GM12865 (cell line): ENCODE data around the gene HNRNPC.
"Not testable (repeated sequence)": the region's sequence is repeated elsewhere in the genome, so short reads cannot be mapped to it uniquely, and the experiment has no call there.

Experiments used
- DNase-seq: peaks from one replicate; pipeline ENCODE4 v3.0.0; 2010; ENCODE audit warnings: low read depth
- H3K4me3 ChIP-seq: 2 replicates; pipeline ENCODE4 v1.5.1; 2011; ENCODE audit warnings: mild to moderate bottlenecking, low read depth, low read length, control low read depth
- CTCF ChIP-seq: IDR thresholded peaks from 2 replicates; pipeline ENCODE4 v1.5.1; 2011; ENCODE audit warnings: low read length, control low read depth, low read depth, inconsistent platforms; ENCODE audit not compliant: insufficient read depth; ENCODE audit errors: missing control alignments

The HNRNPC gene

GRCh38 chr14:21261824-21262223, 7.4 kb downstream of the HNRNPC start:
- DNase-seq, result no peak
- TF ChIP-seq CTCF, result no peak
- H3K4me3 ChIP-seq, result no peak overlapping the region; the same call in 1 of the 2 replicates

- H3K4me3 ChIP-seq, result no peak overlapping the region
- DNase-seq, result no peak
- no peak for TF ChIP-seq CTCF
These were observed 10.1 kb downstream of the HNRNPC start for GRCh38 chr14:21258889-21259787.

GRCh38 chr14:21258005-21258888, 11.0 kb downstream of the HNRNPC start:
- H3K4me3 ChIP-seq, result no peak overlapping the region
- DNase-seq, result no peak
- no peak for TF ChIP-seq CTCF

GRCh38 chr14:21257394-21257909, 11.8 kb downstream of the HNRNPC start:
- H3K4me3 ChIP-seq, result no peak overlapping the region
- no peak for TF ChIP-seq CTCF
- DNase-seq, result no peak

- TF ChIP-seq CTCF, result no peak
- H3K4me3 ChIP-seq, result no peak overlapping the region
- no peak for DNase-seq
These were observed 12.5 kb downstream of the HNRNPC start for GRCh38 chr14:21256539-21257393.

GRCh38 chr14:21256102-21256447, 13.2 kb downstream of the HNRNPC start:
- not testable (repeated sequence) for H3K4me3 ChIP-seq

More at GRCh38 chr14:21256102-21256447, 13.2 kb downstream of the HNRNPC start:
- DNase-seq, result not testable (repeated sequence)
